ENCODE data around the gene FNIP1.

- TF ChIP-seq EZH2phosphoT487 (conservative IDR thresholded peaks at IDR 0.05; ENCODE audit: low read length), result no peak
- no peak for TF ChIP-seq CTCF (IDR thresholded peaks at IDR 0.05; ENCODE audit: insufficient read depth, low read length, poor library complexity, severe bottlenecking)
Observed at GRCh38 chr5:131635684-131636572, 160.9 kb downstream of the FNIP1 start.

Measured in SU-DHL-6 (cell line).